ENCODE results near the gene ITPRIP. TPM values are rescaled to one million over a fixed set of nuclear protein-coding genes. Genes with fewer than 3 reads are reported as not detected.

The ITPRIP gene
- total RNA-seq, 4 donors from 2014 or later = 28.0 to 44.2 (median 29.4) TPM

DNA sequence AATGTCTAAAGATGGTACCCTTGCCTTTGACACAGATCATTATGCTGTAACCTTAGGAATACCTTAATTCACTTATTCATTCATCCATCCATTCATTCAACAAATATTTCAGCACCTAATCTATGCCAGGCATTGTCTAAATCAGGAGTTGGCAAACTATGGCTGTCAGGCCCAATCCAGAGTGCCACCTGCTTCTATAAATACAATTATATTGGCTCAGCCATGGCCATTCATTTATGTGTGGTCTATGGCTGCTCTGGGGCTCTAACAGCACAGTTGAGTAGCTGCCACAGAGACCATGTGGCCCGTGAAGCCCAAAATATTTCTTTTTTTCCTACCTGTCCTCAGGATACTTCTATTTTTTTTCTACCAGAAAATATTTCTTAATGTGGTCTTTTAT, 6.0 kb upstream of the ITPRIP start:
- Histone ChIP-seq H3K4me1 (peaks cover 18 to 30% of the 10 kb centered on the region in 2 donors), H3K4me3 (replicated peaks in 1 of 3) (no peak overlapping the region), H3K36me3 (no peaks in the 10 kb centered on the region), H3K9me3 (no peaks in the 10 kb centered on the region), H3K27me3 (no peaks in the 10 kb centered on the region), H3K27ac (no peak overlapping the region)
- 95 to 97% methylated on average over 1 of the region's 1 CpG for WGBS, 2 donors
- DNase-seq = no peak
- TF ChIP-seq POLR2A (IDR thresholded peaks at IDR 0.05) = no peak
- TF ChIP-seq, protein P1, sequence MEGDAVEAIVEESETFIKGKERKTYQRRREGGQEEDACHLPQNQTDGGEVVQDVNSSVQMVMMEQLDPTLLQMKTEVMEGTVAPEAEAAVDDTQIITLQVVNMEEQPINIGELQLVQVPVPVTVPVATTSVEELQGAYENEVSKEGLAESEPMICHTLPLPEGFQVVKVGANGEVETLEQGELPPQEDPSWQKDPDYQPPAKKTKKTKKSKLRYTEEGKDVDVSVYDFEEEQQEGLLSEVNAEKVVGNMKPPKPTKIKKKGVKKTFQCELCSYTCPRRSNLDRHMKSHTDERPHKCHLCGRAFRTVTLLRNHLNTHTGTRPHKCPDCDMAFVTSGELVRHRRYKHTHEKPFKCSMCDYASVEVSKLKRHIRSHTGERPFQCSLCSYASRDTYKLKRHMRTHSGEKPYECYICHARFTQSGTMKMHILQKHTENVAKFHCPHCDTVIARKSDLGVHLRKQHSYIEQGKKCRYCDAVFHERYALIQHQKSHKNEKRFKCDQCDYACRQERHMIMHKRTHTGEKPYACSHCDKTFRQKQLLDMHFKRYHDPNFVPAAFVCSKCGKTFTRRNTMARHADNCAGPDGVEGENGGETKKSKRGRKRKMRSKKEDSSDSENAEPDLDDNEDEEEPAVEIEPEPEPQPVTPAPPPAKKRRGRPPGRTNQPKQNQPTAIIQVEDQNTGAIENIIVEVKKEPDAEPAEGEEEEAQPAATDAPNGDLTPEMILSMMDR (IDR thresholded peaks at IDR 0.05) = no peak
- intact Hi-C loops (cut with DNase I) = no loop called here

DNA sequence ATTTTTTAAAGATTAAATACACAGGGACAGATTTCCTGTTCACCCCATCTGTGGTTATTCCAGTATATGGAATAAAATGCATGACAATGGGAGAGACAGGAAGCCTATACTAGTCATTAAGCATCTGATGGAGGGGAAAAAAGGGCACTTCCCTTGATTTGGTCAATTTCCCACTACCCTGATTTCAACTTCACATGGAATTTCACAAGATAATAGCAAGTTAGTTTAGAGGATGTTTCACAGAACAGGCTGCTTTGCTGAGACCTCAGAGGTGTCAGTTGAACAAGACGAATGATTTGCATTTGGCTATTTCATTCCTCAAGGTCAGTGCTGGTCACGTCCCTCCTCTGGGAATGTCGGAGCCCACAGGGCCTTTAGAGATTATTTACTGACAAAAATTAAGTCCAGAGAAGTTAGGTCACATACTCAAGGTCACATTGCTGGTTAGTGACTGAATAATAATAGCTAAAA, 4.7 kb upstream of the ITPRIP start:
- Histone ChIP-seq H3K9me3 (no peaks in the 10 kb centered on the region), H3K27me3 (no peaks in the 10 kb centered on the region), H3K27ac (peak overlapping the region in 1 of 3 donors; percentile 36), H3K36me3 (no peaks in the 10 kb centered on the region), H3K4me1 (peaks cover 17 to 19% of the 10 kb centered on the region in 2 donors), H3K4me3 (replicated peaks in 1 of 3) (no peak overlapping the region)
- intact Hi-C loops (cut with DNase I) = no loop called here
- TF ChIP-seq, protein P1 (IDR thresholded peaks at IDR 0.05) = no peak
- TF ChIP-seq POLR2A (IDR thresholded peaks at IDR 0.05) = no peak
- 70 to 72% methylated on average over 3 of the region's 3 CpGs for WGBS, 2 donors
- no peak for DNase-seq

DNA sequence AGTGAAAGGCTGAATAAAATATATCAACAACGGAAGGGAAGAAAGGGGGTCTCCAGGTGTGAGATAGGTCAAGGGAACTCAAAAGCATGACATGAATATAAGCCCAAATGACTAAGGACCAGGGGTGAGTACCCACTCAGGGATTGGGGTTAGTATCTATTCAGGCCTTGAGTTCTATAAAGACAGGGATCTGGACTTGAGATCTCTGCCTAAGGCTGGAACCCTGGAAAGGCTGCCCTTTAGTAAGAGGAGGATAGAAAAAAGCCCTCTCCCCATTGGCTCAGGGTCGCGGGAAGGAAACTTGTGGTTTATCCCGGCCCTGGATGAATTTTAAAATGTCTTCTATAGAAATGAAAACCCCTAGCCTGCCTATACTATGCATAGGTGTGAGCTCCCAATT, 2.4 kb upstream of the ITPRIP start:
- intact Hi-C loops (cut with DNase I) = no loop called here
- no peak for TF ChIP-seq POLR2A (IDR thresholded peaks at IDR 0.05)
- TF ChIP-seq, protein P1 (IDR thresholded peaks at IDR 0.05) = no peak
- Histone ChIP-seq H3K4me3 (replicated peaks in 1 of 3) (no peak overlapping the region), H3K9me3 (no peaks in the 10 kb centered on the region), H3K27me3 (no peaks in the 10 kb centered on the region), H3K27ac (peak overlapping the region; percentile 90 to 99 (median 98)), H3K36me3 (no peaks in the 10 kb centered on the region), H3K4me1 (peaks cover 25 to 26% of the 10 kb centered on the region in 2 donors)
- DNase-seq = no peak
- WGBS, 2 donors = 81 to 86% methylated on average over 4 of the region's 4 CpGs

DNA sequence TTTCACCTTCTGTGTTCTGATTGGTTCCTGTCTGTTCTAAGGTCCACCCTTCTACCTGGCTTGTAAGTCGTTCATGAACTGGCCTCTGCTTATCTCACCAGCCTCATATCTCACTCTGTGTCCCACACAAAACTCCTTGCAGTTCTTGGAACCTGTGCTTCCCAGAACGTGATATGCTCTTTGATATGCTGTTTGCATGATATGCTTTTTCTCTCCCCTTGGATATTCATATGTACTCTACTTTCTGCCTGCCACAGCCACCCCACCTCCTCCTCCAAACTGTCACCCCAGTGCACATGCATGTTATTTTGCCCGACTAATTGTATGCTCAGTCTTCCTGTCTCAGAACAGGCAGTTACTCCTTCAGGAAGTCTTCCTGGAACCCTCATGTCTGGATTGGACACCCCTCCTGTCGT, 1.9 kb upstream of the ITPRIP start:
- DNase-seq = no peak
- peak overlapping the region; percentile 90 to 99 (median 98) for H3K27ac ChIP-seq
- intact Hi-C loops (cut with DNase I) = no loop called here
- H3K4me3 ChIP-seq (replicated peaks in 1 of 3) = peak overlapping the region in 1 of 3 donors; percentile 86
- H3K36me3 ChIP-seq = no peaks in the 10 kb centered on the region
- H3K9me3 ChIP-seq = no peaks in the 10 kb centered on the region
- H3K27me3 ChIP-seq = no peaks in the 10 kb centered on the region
- peak in 1 of 2 donors; percentile 39 for TF ChIP-seq POLR2A (IDR thresholded peaks at IDR 0.05)
- TF ChIP-seq, protein P1 (IDR thresholded peaks at IDR 0.05) = peak in 1 of 6 experiments; percentile 4
- H3K4me1 ChIP-seq = peaks cover 30 to 32% of the 10 kb centered on the region in 2 donors
- 15 to 18% methylated on average over 4 of the region's 4 CpGs for WGBS, 2 donors

DNA sequence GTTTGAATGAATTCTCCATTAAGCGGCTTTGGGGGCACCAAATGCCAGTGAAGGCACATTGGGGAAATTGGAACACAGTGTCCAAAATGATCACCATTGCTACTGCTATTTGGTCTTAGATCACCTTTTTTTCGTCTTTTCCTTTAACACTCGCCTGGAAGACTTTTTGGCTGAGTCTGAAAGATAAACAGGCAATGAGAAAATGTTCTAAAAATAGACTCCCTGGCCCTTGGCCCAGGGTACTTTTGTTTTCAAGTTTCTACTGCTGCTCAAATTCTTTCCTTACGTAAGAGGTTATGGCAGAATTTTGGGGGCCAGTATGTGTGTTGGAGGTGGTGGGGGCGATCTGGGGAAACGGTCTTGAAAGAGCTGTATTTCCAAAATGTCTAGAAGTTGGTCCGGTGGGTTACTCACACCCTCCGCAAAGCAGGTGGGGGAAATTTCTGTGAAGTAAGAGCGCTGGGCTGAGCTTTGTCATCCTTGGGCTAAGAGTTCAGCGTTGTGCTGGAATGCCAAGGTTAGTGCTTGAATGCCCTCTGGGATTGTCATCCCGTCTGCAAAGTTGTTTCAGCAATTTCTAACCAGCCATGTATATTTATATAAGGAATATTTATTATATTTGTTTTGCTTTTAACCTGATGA, 1.3 kb upstream of the ITPRIP start:
- peaks cover 35 to 37% of the 10 kb centered on the region in 2 donors for H3K4me1 ChIP-seq
- peak overlapping the region; percentile 90 to 99 (median 98) for H3K27ac ChIP-seq
- H3K36me3 ChIP-seq = no peaks in the 10 kb centered on the region
- intact Hi-C loops (cut with DNase I) = no loop called here
- DNase-seq = peak; percentile 76 to 80
- 5 to 10% methylated on average over 11 of the region's 11 CpGs for WGBS, 2 donors
- peak overlapping the region in 1 of 3 donors; percentile 86 for H3K4me3 ChIP-seq (replicated peaks in 1 of 3)
- no peaks in the 10 kb centered on the region for H3K27me3 ChIP-seq
- H3K9me3 ChIP-seq = no peaks in the 10 kb centered on the region
- TF ChIP-seq, protein P1 (IDR thresholded peaks at IDR 0.05) = no peak
- peak in 1 of 2 donors; percentile 43 for TF ChIP-seq POLR2A (IDR thresholded peaks at IDR 0.05)
